ENCODE results near the gene CAPN9.
"Not testable (repeated sequence)": the region's sequence is repeated elsewhere in the genome, so short reads cannot be mapped to it uniquely, and the experiment has no call there.

Gene CAPN9

GRCh38 chr1:230826166-230826875, 79.1 kb downstream of the CAPN9 start:
- no peak for DNase-seq (ENCODE audit: low read depth)

- DNase-seq (ENCODE audit: low read depth) = no peak
These were observed 80.0 kb downstream of the CAPN9 start for GRCh38 chr1:230827081-230827681.

DNA sequence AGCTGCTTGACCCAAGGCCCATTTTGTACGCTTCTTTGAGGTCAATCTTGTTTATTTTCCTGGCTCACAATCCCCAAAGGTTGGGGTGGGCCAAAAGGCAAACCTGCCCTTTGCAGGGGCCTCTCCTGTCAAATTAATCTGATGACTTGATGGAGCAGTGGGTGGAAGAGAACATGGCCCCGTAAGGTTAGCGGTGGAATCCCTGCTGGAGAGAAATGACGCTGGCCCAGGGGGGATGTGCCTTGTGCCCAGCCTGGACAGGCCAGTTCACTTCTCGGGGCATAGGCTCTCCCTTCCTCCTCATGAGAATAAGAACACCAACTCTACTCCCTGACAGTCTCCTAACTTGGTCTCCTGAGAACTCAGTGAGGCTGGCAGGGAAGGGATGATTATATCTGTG, 80.6 kb downstream of the CAPN9 start:
- no peak for DNase-seq (ENCODE audit: low read depth)

DNA sequence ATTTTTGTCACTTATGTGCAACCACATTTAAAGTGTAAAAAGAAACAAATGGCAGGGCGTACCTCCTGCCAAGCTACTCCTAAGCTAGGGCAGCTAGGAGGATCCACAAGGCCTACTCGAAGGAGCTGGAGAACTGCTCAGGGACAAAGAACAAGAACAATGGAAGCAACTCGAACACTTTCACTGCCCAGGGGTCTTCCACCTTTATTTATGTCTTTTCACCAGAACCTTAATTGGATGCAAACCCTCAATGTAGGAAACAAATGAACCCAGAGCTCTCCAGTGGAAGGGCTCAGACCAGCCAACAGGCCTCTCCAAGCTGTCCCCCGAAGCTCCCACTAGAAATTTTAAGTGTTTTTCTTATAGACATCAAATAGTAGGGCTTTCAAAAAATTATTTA, 81.2 kb downstream of the CAPN9 start:
- no peak for DNase-seq (ENCODE audit: low read depth)

GRCh38 chr1:230831771-230832170, 84.6 kb downstream of the CAPN9 start:
- no peak for DNase-seq (ENCODE audit: low read depth)

DNA sequence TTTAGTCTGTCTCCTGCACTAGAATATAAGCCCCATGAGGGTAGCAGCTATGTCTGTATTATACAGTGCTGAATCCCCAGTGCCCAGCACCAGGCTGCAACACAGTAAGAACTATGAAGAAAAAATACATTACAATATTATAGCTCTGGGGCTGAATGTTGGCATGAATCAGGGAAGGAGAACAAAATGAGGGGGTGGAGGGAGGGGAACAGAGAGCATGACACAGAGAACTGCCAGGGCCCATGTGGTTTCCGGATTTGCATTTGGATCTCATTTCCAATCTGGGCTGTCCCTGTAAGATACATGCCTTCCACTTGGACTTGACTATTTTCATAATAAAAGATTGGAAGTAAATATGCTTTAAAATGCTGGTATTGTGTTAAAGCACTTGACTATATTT, 85.3 kb downstream of the CAPN9 start:
- DNase-seq (ENCODE audit: low read depth) = no peak

GRCh38 chr1:230833511-230833910, 86.3 kb downstream of the CAPN9 start:
- DNase-seq (ENCODE audit: low read depth) = no peak

GRCh38 chr1:230834292-230834691, 87.1 kb downstream of the CAPN9 start:
- DNase-seq (ENCODE audit: low read depth) = no peak

- DNase-seq (ENCODE audit: low read depth) = no peak
These were observed 89.2 kb downstream of the CAPN9 start for GRCh38 chr1:230836347-230836746.

DNA sequence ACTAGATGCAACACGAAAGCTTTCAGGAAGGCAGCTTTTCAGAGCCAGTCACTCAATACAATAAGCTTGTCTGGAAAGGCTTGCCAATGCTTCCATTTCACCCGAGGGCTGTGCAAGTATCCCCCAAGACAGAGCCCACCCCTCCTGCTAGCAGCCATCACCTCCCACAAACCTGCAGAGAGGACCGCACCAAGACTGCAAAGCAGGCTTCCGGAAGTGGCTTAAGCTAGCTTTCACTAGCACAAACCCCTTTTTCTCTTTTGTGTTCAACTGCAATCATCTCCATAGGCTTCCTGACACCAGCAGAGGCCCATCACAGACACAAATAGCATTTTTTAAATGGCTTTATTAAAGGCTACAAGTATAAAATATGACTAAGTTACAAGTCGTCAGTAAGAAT, 89.6 kb downstream of the CAPN9 start:
- no peak for DNase-seq (ENCODE audit: low read depth)

DNA sequence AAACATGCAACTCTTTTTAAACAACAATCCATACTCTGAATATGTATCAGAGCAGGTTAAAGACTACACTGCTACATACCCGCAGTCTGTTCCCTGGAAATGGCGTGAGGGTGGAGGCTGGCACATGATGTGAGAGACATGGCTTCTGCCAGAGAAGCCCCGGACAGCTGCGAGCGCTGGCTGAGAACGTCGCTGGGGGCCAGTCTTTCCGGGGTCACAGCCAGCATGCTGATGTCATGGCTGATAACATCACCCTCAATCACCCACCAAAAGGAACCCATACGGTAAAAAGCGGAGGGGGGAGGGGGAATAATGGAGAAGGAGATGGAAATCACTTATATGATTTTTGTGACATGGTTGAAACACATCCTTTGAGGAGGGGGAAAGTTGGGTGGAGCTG, 92.0 kb downstream of the CAPN9 start:
- no peak for DNase-seq (ENCODE audit: low read depth)

GRCh38 chr1:230842801-230843200, 95.6 kb downstream of the CAPN9 start:
- DNase-seq (ENCODE audit: low read depth) = no peak

DNA sequence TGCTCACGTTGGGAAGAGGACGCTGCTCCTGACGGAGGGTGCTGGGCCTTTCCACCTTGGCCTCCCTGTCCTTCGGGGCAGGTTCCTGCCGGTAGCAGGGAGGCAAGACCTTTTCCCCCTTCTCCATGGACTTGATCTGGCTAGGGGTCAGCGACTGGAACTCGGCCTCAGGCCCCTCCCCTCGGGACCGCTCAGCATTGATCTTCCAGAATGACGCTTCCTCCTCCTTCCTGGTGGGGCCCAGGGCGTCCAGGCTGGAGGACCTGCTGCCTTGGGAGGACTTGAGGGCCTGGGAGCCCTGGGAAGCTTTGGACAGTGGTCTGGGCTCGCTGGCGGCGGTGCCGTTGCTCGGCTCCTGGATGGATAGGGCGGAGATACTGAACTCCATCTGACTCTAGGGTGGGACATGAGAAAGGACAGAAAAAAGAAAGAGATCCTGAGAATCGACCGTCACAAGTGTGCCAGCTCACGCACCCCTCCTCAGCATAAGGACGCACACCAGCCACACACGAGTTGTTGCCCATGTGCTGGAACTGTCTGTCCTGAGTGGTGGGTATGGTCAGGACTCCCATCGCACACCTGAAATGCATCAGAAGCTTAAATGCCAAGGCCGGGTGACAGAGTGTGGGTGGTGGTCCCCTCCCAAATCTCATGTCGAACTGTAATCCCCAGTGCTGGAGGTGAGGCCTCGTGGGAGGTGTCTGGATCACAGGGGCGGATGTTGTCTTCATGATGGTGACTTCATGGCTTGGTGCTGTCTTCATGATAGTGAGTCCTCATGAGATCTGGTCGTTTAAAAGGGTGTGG, 96.5 kb downstream of the CAPN9 start:
- DNase-seq (ENCODE audit: low read depth) = no peak

- no peak for DNase-seq (ENCODE audit: low read depth)
These were observed 97.4 kb downstream of the CAPN9 start for GRCh38 chr1:230844561-230844960.

DNA sequence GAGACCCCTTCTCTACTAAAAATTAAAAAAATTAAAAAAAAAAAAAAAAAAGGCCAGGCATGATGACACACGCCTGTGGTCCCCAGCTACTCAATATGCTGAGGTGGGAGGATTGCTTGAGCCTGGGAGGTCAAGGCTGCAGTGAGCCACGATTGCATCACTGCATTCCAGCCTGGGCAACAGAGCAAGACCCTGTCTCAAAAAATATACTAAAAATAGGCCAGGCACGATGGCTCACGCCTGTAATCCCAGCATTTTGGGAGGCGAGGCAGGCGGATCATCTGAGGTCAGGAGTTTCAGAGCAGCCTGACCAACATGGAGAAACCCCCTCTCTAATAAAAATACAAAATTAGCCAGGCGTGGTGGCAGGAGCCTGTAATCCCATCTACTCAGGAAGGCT, 98.0 kb downstream of the CAPN9 start:
- DNase-seq (ENCODE audit: low read depth) = not testable (repeated sequence)

DNA sequence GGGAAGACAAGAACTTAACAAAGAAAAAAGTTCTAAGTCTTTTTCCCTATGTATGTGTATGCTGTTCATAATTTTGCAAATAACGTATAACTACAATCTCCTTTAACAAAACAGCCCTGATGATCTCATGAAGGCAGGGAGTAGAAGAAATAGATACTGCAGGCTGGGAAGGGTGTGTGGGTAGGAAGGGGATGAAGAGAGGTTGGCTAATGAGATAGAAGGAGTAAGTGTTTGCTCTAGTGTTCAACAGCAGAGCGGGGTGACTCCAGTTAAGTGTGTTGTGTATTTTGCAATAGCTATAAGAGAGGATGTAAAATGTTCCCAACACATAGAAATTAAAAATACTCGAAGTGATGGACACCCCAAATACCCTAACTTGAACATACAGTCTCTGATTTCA, 101.0 kb downstream of the CAPN9 start:
- DNase-seq (ENCODE audit: low read depth) = no peak

DNA sequence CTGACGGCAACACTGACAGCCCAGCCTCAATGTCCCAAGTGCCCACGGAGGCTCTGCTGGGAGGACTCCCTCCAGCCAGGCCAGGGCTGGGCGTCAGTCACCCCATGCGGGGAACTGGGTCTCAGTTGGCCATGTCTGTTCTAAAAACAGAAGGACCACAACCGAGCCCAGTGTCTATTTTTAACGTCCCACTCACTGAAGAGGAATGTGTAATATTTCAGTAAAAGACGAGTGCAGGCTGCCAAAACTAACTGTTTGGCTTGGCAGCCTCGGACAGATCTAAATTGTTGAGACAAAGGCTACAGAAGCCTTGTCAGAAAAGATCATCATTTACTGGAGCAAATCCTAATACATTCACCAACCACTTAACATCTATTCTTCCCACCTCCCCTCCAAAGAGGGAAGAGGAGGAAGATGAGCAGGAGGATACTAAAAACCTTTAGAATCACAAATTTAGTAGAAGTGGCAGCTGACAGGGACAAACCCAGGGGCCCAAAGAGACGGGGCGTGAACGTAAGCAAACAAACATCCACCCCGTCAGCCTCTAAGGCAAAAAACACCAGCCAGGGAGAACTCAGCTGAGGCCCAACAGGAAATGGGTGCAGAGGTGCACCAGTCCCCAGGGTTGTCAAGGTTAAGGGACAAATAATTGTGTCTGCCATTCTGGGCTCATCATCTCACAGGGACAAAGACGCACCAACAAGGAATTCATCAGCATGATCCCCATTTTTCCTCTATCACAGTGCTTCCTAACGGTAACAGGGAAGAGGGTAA, 102.5 kb downstream of the CAPN9 start:
- peak; percentile 65 for DNase-seq (ENCODE audit: low read depth)

DNA sequence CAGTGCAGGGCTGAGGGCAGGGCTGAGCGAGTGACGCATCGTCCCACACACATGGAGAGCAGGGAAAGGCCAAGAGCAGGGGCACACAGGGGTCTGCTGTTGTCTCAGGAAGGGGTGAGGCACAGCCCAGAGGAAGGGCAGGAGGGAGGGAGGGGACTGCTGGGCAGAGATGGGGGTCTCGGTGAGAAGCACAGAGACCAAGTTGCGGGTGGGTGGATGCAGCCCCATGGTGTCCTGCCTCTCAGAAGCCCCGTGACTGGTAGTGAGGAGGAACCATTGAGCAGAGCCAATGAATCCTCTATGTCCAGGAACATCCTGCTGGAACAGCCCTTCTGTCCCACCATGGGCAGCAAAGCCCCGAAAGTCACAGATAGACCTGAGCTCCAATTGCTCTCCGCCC, 103.4 kb downstream of the CAPN9 start:
- no peak for DNase-seq (ENCODE audit: low read depth)

DNA sequence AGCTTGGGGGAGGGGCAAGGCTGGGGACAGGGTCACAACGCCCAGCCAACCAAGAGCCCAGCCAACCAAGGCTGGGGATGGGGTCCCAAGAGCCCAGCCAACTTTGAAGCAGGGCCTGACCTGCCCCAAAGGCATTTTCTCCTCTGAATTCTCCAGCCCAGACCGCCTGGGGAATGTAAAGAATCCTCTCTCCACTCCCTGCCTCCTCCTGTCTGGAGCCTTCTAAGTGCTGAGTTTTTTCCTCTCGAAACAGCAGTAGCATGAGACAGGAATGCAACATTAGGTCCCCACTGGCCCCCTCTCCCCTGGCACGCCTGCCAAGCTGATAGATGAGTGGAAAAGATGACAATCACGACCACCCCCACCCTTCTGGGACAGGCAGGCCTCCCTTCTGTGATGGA, 104.1 kb downstream of the CAPN9 start:
- DNase-seq (ENCODE audit: low read depth) = no peak

All from HS-5 (cell line).